Stimulated activated CD8-positive, alpha-beta memory T cell treated with anti-CD3 and anti-CD28 coated beads, Interleukin-7, amount 100 ng/mL, for 48 hours (primary cell): ENCODE measurements around the gene PRDM15.
"Not testable (repeated sequence)": the region's sequence is repeated elsewhere in the genome, so short reads cannot be mapped to it uniquely, and the experiment has no call there.

Experiments used
- DNase-seq, 2 donors: peaks; one replicate each; pipeline ENCODE4 v3.0.0-alpha.2; 2020; ENCODE audit warnings: low read depth in 1 of 2; ENCODE audit errors: extremely low read depth in 1 of 2

The PRDM15 gene

DNA sequence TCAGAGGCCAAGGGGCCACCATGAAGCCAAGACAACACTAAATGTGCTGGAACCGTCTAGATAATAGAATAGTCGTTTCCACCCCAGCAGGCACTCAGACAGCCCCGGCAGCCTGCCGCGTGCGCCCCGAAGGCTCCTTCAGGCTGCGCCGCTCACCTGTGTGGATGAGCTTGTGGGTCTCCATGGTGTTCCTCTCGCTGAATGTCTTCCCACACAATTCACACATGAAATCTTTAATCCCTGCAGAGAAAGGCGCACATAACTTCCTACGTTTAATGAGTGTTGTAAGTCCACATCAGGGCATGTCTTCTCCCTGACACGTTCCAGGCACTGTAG is 68.6 kb downstream of the PRDM15 start:
- DNase-seq = no peak

DNA sequence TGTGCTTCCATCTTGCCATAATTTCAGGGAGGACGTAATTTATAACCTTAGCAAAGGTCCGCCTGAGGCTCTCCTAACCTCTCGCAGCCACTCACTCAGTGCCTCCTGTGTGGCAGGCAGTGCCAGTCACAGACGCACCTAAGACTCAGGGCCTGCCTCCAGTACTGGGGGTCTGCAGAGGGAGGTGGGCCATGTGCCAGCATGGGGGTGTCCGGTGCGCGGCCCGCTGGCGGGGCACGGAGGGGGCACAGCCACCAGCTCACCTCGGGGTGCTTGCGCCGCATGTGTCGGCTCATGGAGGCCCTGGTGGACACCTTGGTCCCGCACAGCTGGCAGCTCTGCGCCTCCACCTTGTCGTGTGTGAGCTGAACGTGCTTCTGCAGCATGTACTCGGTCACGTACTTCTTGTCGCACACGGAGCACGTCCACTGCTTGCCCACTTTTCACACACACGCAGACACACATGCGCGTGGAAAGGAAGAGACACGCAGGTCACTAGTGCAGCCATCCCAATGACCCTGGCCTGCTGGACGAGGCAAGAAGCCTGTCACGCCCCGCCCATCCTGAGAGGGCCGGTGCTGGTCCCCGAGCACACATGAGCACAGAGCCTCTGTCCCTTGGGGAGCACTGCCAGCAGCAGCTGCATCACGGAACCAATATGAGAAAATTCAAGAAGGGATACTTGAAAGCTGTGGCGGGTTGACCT is 69.1 kb downstream of the PRDM15 start:
- DNase-seq = no peak

DNA sequence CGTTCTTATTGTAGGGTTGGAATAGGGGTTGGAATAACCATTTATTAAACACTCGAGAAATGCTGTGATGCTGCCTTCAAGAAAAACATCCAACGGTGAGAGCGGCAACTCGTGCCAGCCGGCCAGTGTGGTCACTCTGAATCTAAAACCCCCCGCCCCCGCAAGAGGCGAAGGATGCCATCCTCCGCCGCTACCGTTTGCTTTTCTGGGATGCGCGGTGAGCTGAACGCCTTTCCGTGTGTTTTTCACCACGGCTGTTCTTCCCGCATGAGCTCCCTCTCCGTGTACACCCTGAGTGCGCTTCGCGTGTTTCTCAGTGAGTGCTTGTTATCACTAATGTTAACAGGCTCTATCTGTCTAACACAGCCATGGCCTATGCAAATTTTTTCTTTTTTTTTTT is 70.3 kb downstream of the PRDM15 start:
- DNase-seq = no peak

DNA sequence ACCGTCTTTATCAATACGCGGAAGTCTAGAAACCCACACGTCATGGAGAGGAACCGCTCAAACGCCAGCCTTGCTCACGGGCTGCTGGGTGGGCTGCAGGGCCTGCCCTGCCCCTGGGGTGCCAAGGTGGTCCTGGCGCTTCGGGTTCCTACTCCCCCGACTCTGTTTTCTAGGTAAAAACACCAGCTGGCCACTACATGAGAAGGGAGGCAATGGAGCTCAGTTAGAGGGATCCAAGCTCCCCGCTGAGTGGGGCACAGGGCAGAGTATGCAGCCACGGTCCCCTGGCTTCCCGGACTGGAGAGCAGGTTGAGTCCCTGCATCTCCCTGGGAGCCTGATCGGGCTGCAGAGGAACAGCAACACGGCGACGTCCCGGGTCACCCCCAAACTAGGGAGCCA is 71.0 kb downstream of the PRDM15 start:
- no peak for DNase-seq

DNA sequence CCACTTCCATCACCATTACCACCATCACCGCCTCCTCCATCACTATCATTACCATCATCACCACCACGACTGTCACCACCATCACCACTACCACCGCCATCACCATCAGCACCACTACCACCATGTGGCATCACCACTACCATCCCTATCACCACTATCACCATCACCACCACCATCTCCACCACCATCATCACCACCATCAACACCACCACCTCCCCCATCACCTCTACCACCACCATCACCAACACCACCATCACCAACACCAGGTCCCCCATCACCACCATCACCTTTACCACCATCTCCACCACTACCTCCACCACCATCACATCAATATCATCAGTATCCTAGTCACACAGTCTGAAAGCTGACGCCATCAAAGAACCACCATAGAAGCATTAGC is 72.4 kb downstream of the PRDM15 start:
- DNase-seq = no peak

DNA sequence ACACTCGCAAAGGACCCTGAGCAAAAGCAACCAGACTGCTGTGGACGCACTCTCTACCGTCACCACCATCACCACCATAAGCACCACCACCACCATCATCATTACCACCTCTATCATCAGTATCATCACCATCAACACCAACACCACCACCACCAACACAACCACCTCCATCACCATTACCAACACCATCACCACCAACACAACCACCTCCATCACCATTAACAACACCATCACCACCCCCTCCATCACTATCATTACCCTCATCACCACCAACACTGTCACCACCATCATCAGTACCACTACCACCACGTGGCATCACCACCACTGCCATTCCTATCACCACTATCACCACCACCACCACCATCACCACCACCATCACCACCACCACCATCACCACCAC is 73.5 kb downstream of the PRDM15 start:
- DNase-seq = no peak

DNA sequence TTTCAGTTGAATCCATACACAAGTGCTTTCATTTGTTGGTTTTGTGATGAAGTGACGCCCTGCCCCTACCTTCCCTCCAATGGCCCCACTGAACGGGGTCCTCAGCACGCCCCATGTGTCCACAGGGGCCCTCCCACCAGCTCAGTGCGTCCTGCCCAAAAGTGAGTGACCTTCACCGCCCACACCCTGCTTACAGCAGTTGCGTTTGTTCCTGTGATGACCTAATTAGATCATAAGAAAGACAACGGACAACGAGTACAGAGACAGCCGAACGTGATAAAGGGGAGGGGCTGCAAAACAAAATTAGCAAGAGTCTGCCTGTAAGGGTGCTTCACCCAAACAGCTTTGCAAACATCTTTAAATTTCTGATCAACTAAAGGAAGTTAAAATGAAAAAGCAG is 74.1 kb downstream of the PRDM15 start:
- no peak for DNase-seq

DNA sequence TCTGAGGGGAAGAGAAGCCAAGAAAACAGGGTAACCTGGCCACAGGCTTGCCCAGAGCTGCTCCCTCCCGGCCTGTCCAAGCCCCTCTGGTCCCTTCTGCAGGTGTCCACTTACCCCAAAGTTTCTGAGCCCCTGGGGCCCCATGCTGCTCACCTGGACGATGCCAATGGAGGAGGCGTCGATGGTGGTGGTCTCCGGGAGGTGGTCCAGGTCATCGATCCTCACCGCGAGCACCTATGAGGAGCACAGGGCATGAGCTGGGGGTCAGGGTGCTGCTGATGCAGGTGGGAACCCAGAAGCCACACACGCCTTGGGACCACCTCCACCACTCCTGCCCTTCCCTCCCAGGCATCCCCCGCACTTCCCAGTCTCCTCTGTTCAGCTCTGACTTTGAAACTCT is 74.8 kb downstream of the PRDM15 start:
- DNase-seq = no peak

DNA sequence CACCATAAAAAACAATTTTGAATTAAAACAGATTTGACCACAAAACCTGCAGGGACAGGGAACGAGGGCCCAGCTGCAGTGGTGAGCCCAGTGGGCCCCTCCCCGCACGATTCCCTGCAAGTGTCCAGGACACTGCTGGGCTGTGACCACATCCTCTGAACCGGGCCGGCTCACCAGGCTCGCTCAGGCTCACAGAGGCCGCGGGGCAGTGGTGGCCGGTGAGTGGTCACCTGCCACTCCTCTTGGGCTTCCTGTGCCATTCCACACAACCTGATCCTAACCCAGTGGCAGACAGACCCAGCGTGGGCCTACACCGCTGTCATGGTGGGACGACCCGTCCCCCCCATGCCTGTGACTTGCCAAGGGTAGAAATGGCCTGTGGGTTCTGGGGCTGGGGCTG is 75.8 kb downstream of the PRDM15 start:
- DNase-seq = no peak

DNA sequence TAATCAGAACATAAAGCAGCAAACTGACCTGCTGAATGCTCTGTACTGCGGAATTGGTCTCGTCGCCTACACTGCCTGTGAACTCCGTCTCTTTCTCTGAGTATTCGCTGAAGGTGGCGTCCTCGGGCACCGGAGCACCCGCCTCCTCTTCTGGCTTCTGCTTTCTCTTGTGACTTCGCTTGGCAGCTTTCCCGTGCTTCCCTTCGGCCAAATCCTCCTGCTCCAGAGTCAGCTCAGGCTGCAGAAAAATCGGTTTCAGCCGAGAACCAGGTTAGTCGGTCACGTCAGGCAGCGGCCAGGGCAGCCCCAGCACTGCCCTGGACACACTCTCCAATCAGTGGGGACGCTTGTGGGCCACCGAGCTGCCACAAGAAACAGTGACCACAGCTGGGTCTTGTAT is 76.5 kb downstream of the PRDM15 start:
- DNase-seq = no peak

DNA sequence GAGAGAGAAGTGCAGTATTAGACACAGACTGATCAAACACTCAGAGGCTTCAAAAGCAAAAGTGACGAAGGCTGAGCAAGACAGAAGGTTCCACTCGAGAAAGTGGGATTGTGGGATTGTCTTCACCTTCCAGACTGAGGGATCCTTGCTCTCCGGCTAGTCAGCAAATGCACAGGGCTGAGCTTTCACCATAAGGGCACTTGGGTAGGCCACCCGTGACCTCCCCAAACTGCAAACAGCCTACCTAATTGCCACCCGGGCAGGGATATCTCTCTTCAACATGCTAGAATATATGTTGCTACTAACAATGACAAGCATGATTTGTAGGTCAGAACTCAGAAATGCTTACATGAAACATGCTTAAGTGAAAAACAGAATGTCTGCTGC is 77.0 kb downstream of the PRDM15 start:
- DNase-seq = no peak

DNA sequence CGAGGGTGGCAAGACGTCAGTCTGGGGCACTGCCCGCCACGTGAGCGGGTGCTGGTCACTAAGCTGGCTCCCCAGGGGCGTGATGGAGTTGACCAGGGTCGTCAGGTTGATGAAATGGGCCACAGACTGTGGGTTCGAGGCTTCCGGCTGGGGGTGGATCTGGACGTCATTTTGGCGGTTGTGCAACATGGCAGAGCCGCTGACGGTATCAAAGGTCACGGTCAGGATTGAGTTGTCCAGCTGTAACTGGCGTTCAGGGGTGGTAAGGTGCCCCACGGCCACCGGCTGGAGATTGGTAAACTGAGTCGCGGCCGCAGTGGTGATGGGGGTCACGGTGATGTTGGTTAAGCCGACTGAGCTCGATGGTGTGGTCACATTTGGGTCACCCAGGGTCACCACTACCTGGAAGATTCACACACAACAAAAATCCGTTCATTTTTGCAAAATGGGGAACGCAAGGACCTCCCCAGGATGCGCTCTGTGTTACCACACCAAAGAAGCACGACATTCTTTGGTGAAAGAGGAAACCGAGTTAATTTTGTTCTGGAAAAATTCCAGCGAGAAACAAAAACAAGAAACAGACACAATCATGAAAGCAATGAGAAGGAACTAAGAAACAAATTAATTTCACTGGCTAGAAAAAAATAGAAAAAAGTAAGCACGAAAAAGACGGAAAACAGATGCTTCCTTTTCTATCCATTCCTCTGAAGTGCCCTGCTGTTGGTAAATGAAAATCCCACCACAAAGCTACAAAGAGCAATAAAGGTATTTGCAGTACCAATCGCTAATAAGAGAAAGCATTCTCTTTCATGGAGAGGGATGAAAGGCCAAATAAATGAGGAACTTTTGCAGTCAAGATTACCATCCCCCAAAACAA is 77.6 kb downstream of the PRDM15 start:
- no peak for DNase-seq

DNA sequence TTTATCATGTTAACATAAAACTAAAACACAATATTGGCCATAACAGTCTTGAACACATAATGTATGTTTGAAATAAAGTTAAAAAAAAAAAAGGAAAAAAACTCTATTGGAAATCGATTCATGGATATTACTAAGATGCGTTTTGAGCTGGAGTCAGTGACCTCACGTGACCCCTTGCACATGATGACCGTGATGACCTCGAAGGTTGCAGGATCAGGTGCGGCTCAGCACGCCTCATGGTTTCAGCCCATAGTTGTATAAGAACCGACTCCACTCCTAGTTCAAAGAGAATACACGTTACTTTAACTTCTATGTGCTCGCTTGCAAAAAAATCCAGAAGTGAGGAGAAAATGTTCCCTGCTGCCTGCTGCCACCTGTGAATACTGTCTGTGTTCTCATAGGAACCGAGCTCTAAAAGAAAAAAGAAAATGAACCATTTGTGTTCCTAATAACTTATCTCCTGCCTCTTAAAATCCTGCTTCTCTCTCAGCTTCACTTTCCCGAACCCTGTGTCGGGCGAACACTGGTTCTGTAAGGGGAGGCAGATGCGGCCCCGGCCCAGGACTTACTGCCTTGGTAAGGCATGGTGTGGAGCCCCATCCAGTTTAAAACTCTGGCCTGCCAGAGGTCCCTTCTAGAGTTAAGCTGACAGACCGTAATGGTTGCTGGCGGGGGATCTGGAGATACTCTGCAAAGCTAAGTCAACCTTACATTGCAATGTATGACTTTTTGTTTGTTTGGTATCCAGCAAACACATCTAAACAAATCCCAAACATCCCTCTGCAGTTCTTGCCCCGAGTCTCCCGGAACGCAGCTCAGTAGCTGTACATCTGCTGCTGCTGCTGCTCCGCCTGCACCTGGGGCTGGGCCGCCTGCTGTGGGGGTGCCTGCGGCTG is 78.5 kb downstream of the PRDM15 start:
- no peak for DNase-seq

DNA sequence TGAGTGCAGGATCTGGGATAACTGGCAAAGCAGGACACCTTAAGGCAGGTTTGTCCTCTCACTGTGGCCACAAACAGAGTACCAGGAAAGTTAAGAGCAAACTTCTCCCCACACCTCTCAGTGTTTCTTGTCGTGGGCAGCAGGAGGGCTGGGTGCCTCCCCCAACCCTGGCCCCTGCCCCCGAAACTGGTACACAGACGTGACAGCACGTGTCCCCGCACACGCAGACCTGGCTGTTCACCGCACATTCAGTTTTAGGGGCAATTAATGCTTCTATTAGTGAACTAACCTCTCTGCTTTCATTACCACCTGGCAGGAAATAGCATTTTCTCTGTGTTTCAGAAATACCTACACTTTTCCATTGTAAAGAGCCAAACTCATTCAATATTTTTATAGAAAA is 79.4 kb downstream of the PRDM15 start:
- DNase-seq = no peak

DNA sequence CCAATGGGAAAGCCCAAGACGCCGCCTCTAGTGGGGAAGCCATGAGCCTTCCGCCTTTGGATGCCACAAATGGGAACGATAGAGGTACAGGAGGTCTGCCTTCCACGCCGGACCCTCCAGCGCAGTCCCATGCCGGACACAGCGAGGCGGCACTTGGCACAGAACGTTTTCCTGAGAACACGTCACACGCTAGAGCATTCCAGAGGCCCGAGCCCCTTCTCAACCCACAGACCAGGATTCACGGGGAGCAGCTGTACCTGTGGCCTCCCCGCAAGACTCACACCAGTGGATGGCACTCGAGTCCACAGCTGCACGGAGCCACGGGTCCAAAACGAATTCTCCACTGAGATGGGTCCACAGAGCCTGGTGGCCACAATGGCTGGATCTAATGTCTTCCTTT is 80.8 kb downstream of the PRDM15 start:
- no peak for DNase-seq

DNA sequence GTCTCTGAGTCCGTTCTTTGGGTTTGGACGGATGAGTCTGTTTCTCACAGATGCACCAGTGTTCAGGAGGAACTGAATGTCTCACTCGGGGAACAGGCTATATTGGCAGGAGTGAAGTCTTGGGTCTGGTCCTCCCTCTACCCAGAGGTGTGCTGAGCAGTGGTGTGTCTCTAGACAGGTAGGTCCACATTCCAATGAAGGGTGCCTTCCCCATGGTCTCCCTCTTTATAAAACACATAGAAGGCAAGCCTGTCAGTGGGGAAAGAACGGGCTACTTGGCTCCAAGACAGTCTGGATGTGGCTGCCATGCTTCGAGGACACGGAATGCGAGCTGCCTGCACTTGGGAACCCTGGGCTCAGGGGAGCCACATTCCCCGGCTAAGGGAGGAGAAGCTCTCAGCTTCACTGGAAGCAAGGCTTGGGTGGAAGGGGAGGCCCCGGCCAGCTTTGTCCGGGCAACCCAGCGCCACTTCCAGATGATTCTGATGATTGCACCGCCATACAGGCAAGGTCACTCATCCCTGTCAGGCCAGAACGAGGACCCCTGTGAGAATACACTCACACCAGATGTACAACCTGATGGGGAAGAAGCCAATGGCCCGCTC is 82.6 kb downstream of the PRDM15 start:
- DNase-seq = no peak

DNA sequence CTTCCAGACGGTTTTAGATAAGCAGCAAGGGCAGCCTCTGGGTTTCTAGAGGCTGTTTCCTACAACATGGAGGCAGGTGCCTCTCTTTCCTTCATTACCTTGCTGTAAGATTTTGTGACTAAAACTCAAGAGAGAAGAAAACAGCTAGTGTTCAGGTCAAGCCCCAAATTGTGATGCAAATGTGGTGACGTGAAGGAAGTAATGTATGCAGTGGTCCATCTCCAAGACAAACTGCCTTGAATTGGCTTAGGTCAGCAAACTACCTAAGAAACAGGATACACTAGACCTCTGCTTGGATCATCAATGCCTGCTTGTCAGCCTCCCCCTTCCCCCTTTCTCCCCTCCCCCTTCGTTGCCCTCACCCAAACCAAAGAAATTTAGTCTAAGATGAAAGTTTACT is 83.4 kb downstream of the PRDM15 start:
- no peak for DNase-seq

DNA sequence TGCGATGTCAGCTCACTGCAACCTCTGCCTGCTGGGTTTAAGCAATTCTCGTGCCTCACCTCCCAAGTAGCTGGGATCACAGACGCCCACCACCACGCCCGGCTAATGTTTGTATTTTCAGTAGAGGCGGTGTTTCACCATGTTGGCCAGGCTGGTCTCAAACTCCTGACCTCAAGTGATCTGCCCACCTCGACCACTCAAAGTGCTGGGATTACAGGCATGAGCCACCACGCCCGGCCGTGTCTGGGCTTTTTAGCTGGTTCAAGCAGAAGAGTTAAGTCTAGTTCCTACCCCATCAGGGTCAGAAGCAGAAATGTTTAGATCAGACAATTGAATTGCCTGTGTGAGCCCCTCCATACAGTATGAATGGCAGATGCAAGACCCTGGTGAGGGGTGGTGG is 84.5 kb downstream of the PRDM15 start:
- DNase-seq = no peak

DNA sequence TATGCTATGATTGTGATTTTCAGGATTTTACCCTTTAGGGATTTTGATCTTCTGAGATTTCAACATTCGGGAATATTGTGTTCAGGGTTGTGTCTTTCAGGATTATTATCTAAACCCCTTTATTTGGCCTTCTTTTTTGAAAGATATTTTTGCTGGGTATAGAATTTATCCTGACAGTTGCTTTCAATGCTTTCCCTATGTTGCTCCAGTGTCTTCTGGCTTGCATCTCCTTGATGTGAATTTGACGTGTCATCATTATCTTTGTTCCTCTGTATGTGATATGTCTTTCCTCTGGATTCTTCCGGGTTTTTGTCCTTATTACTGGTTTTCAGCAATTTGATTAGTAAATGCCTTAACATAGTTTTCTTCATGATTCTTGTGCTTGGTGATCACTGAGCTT is 86.4 kb downstream of the PRDM15 start:
- no peak for DNase-seq

DNA sequence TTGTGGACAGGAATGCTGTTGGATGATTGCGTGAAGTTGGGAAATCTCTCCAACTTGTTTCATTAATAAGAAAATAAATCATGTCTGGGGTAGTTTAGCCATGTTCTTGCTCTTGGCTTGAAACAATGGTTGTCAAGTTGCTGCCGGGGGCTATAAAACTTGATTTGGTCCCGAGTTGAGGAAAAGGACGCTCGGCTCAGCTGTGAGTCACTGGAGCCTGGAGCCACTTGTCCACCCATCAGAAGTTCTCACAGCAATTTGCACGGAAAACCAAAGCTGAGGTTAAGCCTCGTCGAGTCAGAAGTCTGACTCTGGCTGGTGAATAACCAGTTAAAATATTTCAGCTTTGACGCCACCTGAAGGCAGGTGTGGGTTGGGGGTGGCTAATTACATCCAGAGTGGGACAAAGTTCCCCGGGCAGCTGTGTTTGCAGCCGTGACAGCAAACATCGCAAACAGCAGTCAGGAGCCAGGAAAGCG is 92.6 kb downstream of the PRDM15 start:
- no peak for DNase-seq

DNA sequence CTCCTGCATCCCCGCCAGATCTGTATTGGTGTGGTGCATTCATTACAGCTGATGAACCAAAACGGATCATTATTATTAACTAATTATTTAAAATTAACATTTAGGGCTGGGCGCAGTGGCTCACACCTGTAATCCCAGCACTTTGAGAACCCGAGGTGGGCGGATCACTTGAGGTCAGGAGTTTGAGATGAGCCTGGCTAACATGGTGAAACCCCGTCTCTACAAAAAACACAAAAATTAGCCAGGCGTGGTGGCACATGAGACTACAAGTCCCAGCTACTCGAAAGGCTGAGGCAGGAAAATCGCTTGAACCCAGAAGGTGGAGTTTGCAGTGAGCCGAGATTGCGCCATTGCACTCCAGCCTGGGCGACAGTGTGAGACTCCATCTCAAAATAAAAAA is 93.9 kb downstream of the PRDM15 start:
- DNase-seq = not testable (repeated sequence)
